ENCODE data around the gene ODAD2. TPM values are rescaled to one million over a fixed set of nuclear protein-coding genes. Genes with fewer than 3 reads are reported as not detected.
A peak's percentile ranks its signal among the peaks of the same experiment; 100 is the strongest.

Gene ODAD2
- total RNA-seq, 1 experiment from 2014 or later, result 20.4 TPM

DNA sequence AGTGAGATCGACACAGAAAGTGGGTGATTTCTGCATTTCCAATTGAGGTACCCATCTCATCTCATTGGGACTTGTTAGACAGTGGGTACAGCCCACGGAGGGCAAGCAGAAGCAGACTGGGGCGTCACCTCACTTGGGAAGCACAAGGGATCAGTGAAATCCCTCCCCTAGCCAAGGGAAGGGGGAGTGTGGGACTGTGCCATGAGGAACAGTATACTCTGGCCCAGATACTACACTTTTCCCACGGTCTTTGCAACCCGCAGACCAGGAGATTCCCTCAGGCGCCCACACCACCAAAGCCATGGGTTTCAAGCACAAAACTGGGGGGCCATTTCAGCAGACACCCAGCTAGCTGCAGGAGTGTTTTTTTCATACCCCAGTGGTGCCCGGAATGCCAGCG lies 99.8 kb downstream of the ODAD2 start:
- H3K36me3 ChIP-seq (ENCODE audit: control insufficient read depth in 1 of 2, insufficient read depth in 2 of 2, low read length in 2 of 2), result no peaks in the 10 kb centered on the region
- no peaks in the 10 kb centered on the region for H4K20me1 ChIP-seq (ENCODE audit: insufficient read depth)
- H3K27me3 ChIP-seq (ENCODE audit: insufficient read depth, low read length), result no peaks in the 10 kb centered on the region
- H3K9me3 ChIP-seq (ENCODE audit: control insufficient read depth in 1 of 2, insufficient read depth in 1 of 2, low read depth in 1 of 2, low read length in 2 of 2), result no peaks in the 10 kb centered on the region
- ChIA-PET RAD21 (ENCODE audit: low non-redundant PET in 1 of 2, low total read pairs in 2 of 2, uncharacterized antibody in 2 of 2, unreplicated experiment in 2 of 2) (no interaction called here), CTCF (no interaction called here), POLR2A (no interaction called here)
- no peak for TF ChIP-seq POLR2AphosphoS5 (IDR thresholded peaks at IDR 0.05; ENCODE audit: low read depth, low read length)
- TF ChIP-seq SRF (IDR thresholded peaks at IDR 0.05; ENCODE audit: low read depth), result no peak
- TF ChIP-seq FOSL1 (IDR thresholded peaks at IDR 0.05; ENCODE audit: low read depth), result no peak
- TF ChIP-seq, protein P1, sequence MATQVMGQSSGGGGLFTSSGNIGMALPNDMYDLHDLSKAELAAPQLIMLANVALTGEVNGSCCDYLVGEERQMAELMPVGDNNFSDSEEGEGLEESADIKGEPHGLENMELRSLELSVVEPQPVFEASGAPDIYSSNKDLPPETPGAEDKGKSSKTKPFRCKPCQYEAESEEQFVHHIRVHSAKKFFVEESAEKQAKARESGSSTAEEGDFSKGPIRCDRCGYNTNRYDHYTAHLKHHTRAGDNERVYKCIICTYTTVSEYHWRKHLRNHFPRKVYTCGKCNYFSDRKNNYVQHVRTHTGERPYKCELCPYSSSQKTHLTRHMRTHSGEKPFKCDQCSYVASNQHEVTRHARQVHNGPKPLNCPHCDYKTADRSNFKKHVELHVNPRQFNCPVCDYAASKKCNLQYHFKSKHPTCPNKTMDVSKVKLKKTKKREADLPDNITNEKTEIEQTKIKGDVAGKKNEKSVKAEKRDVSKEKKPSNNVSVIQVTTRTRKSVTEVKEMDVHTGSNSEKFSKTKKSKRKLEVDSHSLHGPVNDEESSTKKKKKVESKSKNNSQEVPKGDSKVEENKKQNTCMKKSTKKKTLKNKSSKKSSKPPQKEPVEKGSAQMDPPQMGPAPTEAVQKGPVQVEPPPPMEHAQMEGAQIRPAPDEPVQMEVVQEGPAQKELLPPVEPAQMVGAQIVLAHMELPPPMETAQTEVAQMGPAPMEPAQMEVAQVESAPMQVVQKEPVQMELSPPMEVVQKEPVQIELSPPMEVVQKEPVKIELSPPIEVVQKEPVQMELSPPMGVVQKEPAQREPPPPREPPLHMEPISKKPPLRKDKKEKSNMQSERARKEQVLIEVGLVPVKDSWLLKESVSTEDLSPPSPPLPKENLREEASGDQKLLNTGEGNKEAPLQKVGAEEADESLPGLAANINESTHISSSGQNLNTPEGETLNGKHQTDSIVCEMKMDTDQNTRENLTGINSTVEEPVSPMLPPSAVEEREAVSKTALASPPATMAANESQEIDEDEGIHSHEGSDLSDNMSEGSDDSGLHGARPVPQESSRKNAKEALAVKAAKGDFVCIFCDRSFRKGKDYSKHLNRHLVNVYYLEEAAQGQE (IDR thresholded peaks at IDR 0.05; ENCODE audit: low read depth), result no peak
- no peak for TF ChIP-seq JUND (IDR thresholded peaks at IDR 0.05)
- TF ChIP-seq, protein P2, sequence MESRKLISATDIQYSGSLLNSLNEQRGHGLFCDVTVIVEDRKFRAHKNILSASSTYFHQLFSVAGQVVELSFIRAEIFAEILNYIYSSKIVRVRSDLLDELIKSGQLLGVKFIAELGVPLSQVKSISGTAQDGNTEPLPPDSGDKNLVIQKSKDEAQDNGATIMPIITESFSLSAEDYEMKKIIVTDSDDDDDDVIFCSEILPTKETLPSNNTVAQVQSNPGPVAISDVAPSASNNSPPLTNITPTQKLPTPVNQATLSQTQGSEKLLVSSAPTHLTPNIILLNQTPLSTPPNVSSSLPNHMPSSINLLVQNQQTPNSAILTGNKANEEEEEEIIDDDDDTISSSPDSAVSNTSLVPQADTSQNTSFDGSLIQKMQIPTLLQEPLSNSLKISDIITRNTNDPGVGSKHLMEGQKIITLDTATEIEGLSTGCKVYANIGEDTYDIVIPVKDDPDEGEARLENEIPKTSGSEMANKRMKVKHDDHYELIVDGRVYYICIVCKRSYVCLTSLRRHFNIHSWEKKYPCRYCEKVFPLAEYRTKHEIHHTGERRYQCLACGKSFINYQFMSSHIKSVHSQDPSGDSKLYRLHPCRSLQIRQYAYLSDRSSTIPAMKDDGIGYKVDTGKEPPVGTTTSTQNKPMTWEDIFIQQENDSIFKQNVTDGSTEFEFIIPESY (IDR thresholded peaks at IDR 0.05; ENCODE audit: extremely low read depth, insufficient replicate concordance, low read length), result no peak
- TF ChIP-seq ZNF274 (IDR thresholded peaks at IDR 0.05; ENCODE audit: low read depth, low read length), result no peak
- no peak for TF ChIP-seq EZH2 (IDR thresholded peaks at IDR 0.05)
- TF ChIP-seq EGR1 (IDR thresholded peaks at IDR 0.05; ENCODE audit: low read depth), result no peak
- no peak for TF ChIP-seq POLR2A (IDR thresholded peaks at IDR 0.05; ENCODE audit: borderline replicate concordance, extremely low read depth, insufficient read depth, insufficient read length)
- TF ChIP-seq ELF1 (IDR thresholded peaks at IDR 0.05; ENCODE audit: borderline replicate concordance, low read depth), result no peak
- TF ChIP-seq EZH2phosphoT487 (IDR thresholded peaks at IDR 0.05; ENCODE audit: borderline replicate concordance), result no peak
- TF ChIP-seq SIN3A (IDR thresholded peaks at IDR 0.05; ENCODE audit: low read depth), result no peak
- TF ChIP-seq ZFX (IDR thresholded peaks at IDR 0.05), result no peak
- TF ChIP-seq CBX3 (IDR thresholded peaks at IDR 0.05; ENCODE audit: low read depth), result no peak
- no peak for TF ChIP-seq TCF7L2 (IDR thresholded peaks at IDR 0.05; ENCODE audit: borderline replicate concordance, extremely low read depth, insufficient read depth, insufficient read length)
- TF ChIP-seq, protein P3, sequence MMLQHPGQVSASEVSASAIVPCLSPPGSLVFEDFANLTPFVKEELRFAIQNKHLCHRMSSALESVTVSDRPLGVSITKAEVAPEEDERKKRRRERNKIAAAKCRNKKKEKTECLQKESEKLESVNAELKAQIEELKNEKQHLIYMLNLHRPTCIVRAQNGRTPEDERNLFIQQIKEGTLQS (IDR thresholded peaks at IDR 0.05), result no peak
- no peak for TF ChIP-seq RAD21 (IDR thresholded peaks at IDR 0.05; ENCODE audit: low read depth)
- no peak for TF ChIP-seq CEBPB (IDR thresholded peaks at IDR 0.05; ENCODE audit: low read depth)
- no peak for TF ChIP-seq YY1 (IDR thresholded peaks at IDR 0.05; ENCODE audit: extremely low read depth, insufficient replicate concordance, low read depth, low read length)
- no peak overlapping the region for H3K9ac ChIP-seq (ENCODE audit: low read length)
- no peak overlapping the region for H2AFZ ChIP-seq (ENCODE audit: low read depth, low read length, poor library complexity, severe bottlenecking)
- H3K4me2 ChIP-seq (ENCODE audit: low read length), result peak overlapping the region; percentile 25; the same call in 1 of the 2 replicates
- H3K79me2 ChIP-seq (ENCODE audit: insufficient read depth, low read length), result no peaks in the 10 kb centered on the region
- DNase-seq (ENCODE audit: low read depth, low spot score), result no peak
- H3K27ac ChIP-seq (ENCODE audit: low read depth, low read length), result no peak overlapping the region
- intact Hi-C loops (cut with micrococcal nuclease), result loop anchor here (10.0 kb wide), 1 partner anchor 276 kb away; no protein-coding TSS in a partner anchor
- no peak for ATAC-seq
- H3K9me2 ChIP-seq (ENCODE audit: insufficient read depth), result no peaks in the 10 kb centered on the region
- no TSS peak for BruUV-seq (replicated peaks)
- no peak overlapping the region for H3K4me3 ChIP-seq (replicated peaks in 1 of 2; ENCODE audit: low read depth in 1 of 2, low read length in 2 of 2)
- H3K4me1 ChIP-seq (ENCODE audit: control insufficient read depth in 1 of 2, insufficient read depth in 2 of 2, low read length in 2 of 2), result peaks cover 8 to 25% of the 10 kb centered on the region in 2 experiments

Measured in HCT116 (cell line).